ENCODE data around the gene PTPN3. TPM values are rescaled to one million over a fixed set of nuclear protein-coding genes. Genes with fewer than 3 reads are reported as not detected.

Gene PTPN3
- total and polyA plus RNA-seq, 8 donors: 8.0 to 16.6 (median 13.6) TPM

DNA sequence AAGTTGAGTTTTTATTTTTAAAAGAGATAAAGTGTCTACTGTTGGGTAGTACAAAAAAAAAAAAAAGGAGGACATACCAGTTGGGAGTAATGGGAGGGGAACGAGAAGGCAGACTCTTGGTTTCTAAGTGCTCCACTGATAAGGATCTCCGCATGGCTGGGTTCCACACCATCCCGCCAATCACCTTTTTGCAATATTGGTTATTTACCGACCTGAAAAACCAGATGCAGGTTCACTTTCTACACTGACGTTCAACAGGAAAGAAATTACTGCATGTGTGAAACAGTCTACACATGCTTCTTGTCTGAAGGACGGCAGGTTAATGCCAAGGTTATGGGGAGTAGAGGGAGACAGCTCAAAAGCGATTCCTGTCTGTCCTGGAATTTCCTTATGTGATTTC is 75.5 kb downstream of the PTPN3 start:
- no peak for FAIRE-seq

DNA sequence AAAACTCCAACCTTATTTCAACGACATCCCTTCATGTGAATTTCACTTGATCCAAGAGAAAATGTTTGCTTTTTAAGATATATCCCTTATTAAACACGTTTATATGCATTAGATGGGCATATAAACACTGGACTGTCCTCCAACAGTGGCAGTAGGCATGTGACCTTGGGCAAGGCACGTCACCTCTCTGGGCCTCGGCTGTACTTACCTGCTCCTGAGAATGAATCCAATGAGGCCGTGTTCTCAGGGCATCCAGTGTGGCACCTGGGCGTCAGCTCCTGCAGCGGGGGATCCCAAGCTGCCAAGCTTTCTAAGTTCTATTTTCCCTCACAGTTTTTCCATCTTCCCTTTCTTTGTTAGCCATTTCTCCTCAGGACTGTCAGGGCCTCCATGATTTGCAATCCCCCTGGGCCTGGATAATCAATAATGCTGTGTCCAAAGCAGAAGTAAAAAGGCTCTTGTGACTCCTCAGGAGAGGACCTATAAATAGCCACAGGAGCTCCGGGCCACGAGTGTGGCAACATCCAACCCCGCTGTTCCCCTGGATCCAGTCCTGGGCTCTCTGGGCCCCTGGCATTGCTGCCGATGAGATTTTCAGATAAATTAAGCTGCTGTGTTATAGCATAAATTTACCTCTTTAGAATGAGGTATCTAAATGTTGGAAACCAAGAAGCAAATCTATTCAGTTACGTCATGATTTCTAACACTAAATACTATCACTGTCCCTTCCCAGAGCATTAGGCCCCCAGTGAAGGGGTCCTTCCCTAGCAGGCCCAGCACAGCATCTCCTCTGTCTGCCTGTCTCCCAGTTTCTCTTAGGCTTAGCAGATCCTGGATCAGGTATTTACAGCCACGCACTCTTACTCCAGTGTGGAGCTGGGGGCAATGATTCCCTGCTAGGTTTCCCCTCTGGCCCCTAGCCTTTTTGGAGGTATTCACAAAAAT is 76.8 kb downstream of the PTPN3 start:
- TF ChIP-seq, protein P1, sequence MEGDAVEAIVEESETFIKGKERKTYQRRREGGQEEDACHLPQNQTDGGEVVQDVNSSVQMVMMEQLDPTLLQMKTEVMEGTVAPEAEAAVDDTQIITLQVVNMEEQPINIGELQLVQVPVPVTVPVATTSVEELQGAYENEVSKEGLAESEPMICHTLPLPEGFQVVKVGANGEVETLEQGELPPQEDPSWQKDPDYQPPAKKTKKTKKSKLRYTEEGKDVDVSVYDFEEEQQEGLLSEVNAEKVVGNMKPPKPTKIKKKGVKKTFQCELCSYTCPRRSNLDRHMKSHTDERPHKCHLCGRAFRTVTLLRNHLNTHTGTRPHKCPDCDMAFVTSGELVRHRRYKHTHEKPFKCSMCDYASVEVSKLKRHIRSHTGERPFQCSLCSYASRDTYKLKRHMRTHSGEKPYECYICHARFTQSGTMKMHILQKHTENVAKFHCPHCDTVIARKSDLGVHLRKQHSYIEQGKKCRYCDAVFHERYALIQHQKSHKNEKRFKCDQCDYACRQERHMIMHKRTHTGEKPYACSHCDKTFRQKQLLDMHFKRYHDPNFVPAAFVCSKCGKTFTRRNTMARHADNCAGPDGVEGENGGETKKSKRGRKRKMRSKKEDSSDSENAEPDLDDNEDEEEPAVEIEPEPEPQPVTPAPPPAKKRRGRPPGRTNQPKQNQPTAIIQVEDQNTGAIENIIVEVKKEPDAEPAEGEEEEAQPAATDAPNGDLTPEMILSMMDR (IDR thresholded peaks at IDR 0.05): no peak

More for the DNA sequence above, 75.5 kb downstream of the PTPN3 start:
- TF ChIP-seq, protein P1 (IDR thresholded peaks at IDR 0.05): no peak
- Histone ChIP-seq H3K27ac (no peak overlapping the region), H3K4me3 (no peak overlapping the region), H3K27me3 (no peaks in the 10 kb centered on the region), H3K9me3 (no peaks in the 10 kb centered on the region), H3K36me3 (peaks cover 0 to 43% (median 7%) of the 10 kb centered on the region in 3 donors), H3K4me1 (no peaks in the 10 kb centered on the region)
- ATAC-seq: peak in 3 of 4 donors; percentile 26 to 54 (median 31)
- DNase-seq: no peak
- 39 to 45% methylated on average over 7 of the region's 7 CpGs for WGBS, 2 donors
- intact Hi-C loops (cut with DNase I): no loop called here

DNA sequence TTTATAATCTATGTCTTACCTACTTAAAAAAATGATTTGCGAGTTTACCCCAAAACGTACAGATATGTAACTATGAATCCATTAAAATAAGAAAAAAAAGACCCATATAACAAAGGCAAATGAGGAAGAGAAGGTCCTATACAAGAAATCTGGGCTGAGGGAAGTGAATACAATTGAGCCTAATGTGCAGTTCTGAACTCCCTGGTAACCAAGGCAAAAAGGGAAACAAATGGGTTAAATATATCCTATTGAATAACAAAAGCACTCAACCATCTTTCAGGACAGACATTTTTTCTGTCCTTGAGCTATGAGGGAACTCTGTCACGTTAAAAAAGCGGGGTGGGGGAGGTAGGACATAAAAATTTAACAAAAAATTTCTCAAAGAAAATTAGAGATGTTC is 78.6 kb downstream of the PTPN3 start:
- TF ChIP-seq, protein P1 (IDR thresholded peaks at IDR 0.05): no peak
- intact Hi-C loops (cut with DNase I): no loop called here
- Histone ChIP-seq H3K9me3 (no peaks in the 10 kb centered on the region), H3K27ac (no peak overlapping the region), H3K4me1 (no peaks in the 10 kb centered on the region), H3K27me3 (no peaks in the 10 kb centered on the region), H3K4me3 (no peak overlapping the region), H3K36me3 (peaks cover 0 to 24% (median 7%) of the 10 kb centered on the region in 3 donors)
- DNase-seq (no peak), ATAC-seq (no peak), FAIRE-seq (no peak)
- 74 to 84% methylated on average over 4 of the region's 4 CpGs for WGBS, 2 donors

More for the DNA sequence above, 76.8 kb downstream of the PTPN3 start:
- DNase-seq (no peak), FAIRE-seq (no peak), ATAC-seq (peak in 2 of 4 donors; percentile 44 to 55)
- H3K27me3 ChIP-seq: no peaks in the 10 kb centered on the region
- H3K4me1 ChIP-seq: no peaks in the 10 kb centered on the region
- 63 to 64% methylated on average over 13 of the region's 13 CpGs for WGBS, 2 donors
- no peak overlapping the region for H3K4me3 ChIP-seq
- H3K9me3 ChIP-seq: no peaks in the 10 kb centered on the region
- no peak overlapping the region for H3K27ac ChIP-seq
- intact Hi-C loops (cut with DNase I): no loop called here
- peaks cover 0 to 29% (median 7%) of the 10 kb centered on the region in 3 donors for H3K36me3 ChIP-seq

DNA sequence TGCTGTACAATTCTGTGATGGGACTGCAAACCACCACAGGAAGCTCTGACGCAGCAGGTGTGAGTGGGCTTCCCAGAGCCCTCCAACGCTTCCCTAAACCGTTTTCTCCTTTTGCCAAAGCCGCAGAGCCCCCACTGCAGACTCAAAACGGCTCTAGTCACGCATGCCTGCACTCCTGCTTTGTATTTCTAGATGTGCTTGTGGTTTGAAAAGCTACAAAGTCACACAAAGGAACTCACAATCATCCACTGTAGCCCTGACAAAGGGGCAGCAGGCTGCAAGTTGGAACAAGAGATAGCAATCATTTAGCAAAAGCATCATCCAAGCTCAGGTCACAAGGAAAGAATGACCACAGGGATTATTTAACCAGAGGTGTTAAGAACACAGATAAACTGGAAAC is 79.3 kb downstream of the PTPN3 start:
- intact Hi-C loops (cut with DNase I): no loop called here

More for the DNA sequence above, 79.3 kb downstream of the PTPN3 start:
- ATAC-seq (no peak), FAIRE-seq (no peak), DNase-seq (no peak)
- WGBS, 2 donors: 81 to 82% methylated on average over 6 of the region's 6 CpGs
- H3K9me3 ChIP-seq: no peaks in the 10 kb centered on the region
- no peak overlapping the region for H3K4me3 ChIP-seq
- no peaks in the 10 kb centered on the region for H3K27me3 ChIP-seq
- no peaks in the 10 kb centered on the region for H3K4me1 ChIP-seq
- no peak overlapping the region for H3K27ac ChIP-seq
- TF ChIP-seq, protein P1 (IDR thresholded peaks at IDR 0.05): no peak
- H3K36me3 ChIP-seq: peaks cover 0 to 24% (median 7%) of the 10 kb centered on the region in 3 donors
